GM21390 (cell line): ENCODE results near the gene MYOC.
"Not testable (repeated sequence)": the region's sequence is repeated elsewhere in the genome, so short reads cannot be mapped to it uniquely, and the experiment has no call there.

Source experiments
- ATAC-seq: cut with Tn5 transposase; IDR thresholded peaks from one replicate; pipeline ENCODE4 v1.9.1; 2021; ENCODE audit not compliant: unreplicated experiment

Gene MYOC

DNA sequence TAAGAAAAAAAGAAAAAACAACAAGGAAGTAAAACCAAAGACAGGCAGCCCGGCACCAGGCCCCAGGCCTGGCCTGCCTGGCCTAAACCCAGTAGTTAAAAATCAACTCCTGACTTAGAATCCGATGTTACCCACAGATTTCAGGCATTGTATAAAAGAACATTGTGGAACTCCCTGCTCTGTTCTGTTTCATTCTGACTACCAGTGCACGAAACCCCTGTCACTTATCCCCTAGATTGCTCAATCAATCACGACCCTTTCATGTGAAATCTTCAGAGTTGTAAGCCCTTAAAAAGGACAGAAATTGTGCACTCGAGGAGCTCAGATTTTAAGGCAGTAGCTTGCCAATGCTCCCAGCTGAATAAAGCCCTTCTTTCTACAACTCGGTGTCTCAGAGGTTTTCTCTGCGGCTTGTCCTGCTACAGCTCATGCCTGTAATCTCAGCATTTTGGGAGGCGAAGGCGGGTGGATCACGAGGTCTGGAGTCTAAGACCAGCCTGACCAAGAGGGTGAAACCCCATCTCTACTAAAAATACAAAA lies 46.0 kb downstream of the MYOC start:
- peak; percentile 34 for ATAC-seq

DNA sequence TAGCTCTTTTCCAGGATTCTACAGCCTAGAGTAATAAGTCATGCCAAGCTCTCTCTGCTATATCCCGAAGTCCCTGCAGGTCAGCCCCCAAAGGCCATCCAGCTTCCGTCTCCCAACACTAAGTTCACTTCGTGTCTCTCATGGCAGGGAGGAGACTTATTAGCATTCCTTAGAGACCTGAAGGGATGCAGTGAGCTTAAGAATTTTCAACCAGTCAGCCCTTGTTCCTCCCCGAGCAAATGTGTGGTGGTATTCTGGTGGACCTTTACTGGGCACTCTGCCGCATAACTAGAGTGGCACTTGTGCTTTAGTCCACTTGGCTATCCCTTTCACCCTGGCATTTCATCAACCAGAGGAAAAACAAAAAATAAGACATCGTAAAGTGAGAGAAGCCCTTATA lies 49.4 kb downstream of the MYOC start:
- not testable (repeated sequence) for ATAC-seq

DNA sequence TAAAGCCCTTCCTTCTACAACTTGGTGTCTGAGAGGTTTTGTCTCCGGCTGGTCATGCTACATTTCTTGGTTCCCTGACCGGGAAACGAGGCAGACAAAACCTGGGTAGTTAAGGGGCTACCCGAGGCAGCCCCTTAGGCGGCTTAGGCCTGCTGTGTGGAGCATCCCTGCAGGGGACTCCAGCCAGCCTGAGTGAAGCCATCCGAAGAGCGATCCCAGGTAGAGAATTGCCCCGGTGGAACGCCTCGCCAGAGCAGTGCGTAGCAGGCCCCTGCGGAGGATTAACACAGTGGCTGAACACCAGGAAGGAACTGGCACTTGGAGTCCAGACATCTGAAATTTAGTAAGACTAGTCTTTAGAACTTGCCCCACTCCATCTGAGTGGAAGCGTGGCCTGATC lies 51.6 kb downstream of the MYOC start:
- ATAC-seq: no peak

DNA sequence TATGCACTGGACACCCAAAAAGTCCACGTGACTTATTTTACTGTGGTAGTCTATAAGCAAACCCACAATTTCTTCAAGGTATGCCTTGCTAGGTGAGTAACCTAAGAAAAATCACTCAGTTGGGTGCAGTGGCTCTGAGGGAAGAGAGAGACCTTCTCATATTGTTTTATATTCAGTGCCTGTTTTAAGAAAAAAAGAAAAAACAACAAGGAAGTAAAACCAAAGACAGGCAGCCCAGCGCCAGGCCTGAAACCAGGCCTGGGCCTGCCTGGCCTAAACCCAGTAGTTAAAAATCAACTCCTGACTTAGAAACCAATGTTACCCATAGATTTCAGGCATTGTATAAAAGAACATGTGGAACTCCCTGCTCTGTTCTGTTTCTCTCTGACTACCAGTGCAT lies 52.2 kb downstream of the MYOC start:
- ATAC-seq: not testable (repeated sequence)

DNA sequence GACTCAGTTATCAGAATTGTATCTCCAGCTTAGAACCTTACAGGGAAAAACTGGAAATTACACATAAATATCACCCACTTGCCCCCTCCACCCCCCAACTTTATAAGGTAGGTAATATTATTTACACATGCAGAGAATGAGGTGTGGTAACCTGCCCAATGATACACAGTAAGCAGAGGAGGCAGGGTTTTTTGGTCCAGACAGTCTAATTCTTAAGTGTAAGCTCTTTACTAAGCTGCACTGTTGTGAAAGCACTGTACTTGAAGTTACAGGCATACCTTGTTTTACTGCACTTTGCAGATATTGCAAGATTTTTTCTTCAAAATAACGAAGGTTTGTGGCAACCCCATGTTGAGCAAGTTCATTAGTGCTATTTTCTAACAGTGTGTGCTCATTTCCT lies 55.3 kb downstream of the MYOC start:
- no peak for ATAC-seq

DNA sequence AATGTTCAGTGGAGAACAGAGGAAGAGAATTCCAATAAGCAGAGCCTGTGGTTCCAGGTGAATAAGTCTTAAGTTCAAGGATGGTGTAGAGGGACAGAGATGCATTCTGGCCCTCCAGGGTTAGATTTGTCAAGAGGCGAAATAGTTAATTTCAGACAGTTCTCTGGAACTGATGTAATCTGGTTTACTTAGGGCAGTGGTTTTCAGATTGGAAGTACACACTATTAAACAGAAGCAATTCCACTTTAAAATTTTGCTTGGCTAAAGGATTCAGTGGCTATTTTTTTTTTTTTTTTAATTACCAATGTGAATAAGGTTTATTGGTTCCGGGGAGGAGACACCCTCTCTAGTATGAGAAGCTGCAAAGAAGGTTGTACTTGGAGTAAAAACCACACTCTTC lies 55.8 kb downstream of the MYOC start:
- ATAC-seq: no peak

DNA sequence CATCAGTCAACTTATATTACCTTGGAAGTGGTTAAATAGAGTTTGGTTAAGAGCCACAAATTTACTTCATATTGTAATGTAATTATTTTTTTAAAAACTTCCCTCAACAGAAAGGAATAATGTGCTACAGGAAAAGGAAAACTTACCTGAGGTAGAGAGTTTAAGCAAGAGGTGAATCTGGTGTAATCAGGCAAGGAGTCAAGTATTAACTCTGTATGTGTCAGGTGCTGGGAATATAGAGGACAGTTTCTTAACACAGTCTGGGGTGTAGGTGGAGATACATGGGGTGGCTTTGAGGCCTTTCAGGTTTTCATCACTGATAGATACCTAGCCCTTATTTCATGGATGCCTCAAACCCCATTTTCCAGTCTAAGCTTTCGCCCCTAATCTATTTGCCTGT lies 56.4 kb downstream of the MYOC start:
- ATAC-seq: no peak

DNA sequence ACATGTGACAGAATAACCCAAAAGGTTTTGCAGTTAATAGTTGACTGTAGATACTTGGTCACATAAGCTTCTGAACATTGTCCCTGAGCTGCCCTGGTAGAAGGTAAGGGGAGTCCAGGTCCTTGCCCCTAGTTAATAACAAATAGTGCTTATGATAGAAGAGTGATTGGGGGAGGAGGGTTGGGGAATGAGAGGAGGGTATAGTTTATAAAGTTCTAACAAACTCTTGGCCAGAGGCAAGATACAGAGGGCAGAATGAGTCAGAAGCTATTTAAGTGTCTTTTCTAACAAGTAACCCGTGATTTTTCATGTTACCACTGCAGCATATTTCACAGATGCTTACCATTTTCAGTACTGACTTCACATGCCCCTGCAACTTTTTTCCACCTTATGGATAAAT lies 57.2 kb downstream of the MYOC start:
- ATAC-seq: no peak

DNA sequence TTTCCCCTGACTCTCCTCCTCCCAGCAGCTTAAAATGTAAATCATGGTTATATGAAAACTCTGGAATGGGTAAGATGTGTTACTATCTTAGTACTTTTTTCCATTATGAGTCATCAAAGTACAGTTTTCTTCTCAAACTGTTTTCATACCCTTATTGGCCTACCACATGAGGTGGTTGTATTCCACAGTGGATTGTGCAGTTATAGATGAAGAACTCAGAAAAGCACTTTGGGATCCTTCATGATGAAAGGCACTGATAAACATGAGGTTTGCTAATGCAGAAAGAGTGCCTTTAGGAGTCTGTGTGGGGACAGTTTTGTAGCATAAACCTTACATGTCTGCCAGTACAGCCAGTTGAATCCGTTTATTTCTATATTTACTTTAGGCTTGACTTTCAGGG lies 62.5 kb downstream of the MYOC start:
- ATAC-seq: no peak

DNA sequence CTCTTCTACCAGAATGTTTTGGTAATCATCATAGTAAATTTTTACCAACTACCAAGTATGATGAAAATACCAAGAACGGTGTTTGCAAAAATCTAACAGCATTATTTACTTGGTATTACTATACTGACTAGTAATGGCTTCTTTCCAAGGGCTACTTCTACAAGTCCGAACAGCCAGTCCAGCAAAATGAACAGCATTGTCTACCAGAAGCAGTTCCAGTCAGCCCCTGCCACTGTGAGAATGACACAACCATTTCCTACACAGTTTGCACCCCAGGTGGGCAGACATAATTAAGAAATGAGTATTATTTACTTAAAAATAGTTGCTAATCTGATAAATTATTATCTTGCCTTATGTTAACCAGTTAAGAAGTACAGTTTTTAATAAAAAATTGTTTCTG lies 64.3 kb downstream of the MYOC start:
- ATAC-seq: no peak

DNA sequence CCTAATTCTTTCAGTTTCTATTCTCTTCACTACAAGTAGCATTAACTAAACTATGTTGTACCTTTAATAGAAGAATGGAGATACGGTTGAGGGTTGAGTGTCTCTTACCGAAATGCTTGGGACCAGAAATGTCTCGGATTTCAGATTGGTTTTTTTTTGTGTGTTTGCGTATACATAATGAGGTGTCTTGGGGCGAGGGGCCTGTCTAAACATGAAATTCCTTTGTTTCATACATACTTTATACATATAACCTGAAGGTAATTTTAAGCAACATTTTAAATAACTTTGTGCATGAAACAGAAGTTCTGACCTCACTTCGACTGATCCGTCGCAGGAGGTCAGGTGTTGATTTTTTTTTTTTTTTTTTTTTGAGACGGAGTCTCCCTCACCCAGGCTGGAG lies 66.8 kb downstream of the MYOC start:
- ATAC-seq: no peak
